Measurements from ENCODE around the gene SDHD. TPM values are rescaled to one million over a fixed set of nuclear protein-coding genes. Genes with fewer than 3 reads are reported as not detected.

The SDHD gene
- total RNA-seq, 1 donor from 2014 or later, result 47.3 TPM

DNA sequence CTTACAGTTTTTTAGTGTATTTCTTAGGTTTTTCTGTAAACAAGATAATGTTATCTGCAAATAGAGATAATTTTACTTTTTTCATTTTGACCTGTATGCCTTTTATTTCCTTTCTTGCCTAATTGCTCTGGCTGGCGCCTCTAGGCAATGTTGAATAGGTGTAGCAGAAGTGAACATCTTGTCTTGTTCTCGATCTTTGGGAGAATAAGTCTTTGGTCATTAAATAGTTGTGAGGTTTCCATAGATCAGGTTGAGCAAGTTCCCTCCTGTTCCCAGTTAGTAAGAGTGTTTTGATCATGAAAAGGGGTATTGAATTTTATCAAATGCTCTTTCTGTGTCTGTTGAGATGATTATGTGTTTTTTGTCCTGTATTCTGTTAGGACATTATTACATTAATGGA lies 36.9 kb upstream of the SDHD start:
- no peaks in the 10 kb centered on the region for H3K4me1 Mint-ChIP-seq
- no peak overlapping the region for H3K4me3 Mint-ChIP-seq

GRCh38 chr11:112050721-112051120 lies 36.0 kb upstream of the SDHD start:
- Mint-ChIP-seq H3K27me3 (ENCODE audit: low read depth) (no peaks in the 10 kb centered on the region), H3K9me3 (peaks cover 12% of the 10 kb centered on the region), H3K36me3 (peaks cover 73% of the 10 kb centered on the region)

More for the DNA sequence above, 36.9 kb upstream of the SDHD start:
- TF ChIP-seq CTCF (IDR thresholded peaks at IDR 0.05; ENCODE audit: unreplicated experiment), result no peak
- DNase-seq (ENCODE audit: low spot score in 2 of 2, unreplicated experiment in 2 of 2), result no peak
- Mint-ChIP-seq H3K9me3 (peaks cover 12% of the 10 kb centered on the region), H3K36me3 (peaks cover 76% of the 10 kb centered on the region), H3K27ac (no peak overlapping the region), H3K27me3 (ENCODE audit: low read depth) (no peaks in the 10 kb centered on the region)

DNA sequence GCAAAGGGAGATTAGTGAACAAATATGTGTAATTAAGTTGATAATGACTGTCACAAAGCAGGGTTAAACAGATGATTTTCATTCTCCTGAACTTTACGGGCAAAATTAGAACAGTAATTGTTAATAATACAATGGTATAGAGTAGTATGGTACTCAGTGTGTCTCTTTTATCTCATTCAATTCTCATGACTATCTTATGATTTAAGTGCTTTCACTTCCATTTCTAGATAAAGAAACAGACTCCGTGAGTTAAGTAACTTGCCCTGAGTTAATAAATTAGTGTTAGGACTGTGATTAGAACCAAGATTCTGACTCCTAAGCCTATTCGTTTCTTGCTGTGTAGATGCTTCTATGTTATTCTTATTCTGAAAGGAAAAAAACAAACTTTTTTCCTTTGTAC lies 34.9 kb upstream of the SDHD start:
- DNase-seq (ENCODE audit: low spot score in 2 of 2, unreplicated experiment in 2 of 2), result no peak
- TF ChIP-seq CTCF (IDR thresholded peaks at IDR 0.05; ENCODE audit: unreplicated experiment), result no peak
- H3K27me3 Mint-ChIP-seq (ENCODE audit: low read depth), result no peaks in the 10 kb centered on the region
- H3K4me3 Mint-ChIP-seq, result no peak overlapping the region
- no peak overlapping the region for H3K27ac Mint-ChIP-seq
- no peaks in the 10 kb centered on the region for H3K4me1 Mint-ChIP-seq
- peaks cover 12% of the 10 kb centered on the region for H3K9me3 Mint-ChIP-seq
- H3K36me3 Mint-ChIP-seq, result peaks cover 70% of the 10 kb centered on the region

More at GRCh38 chr11:112050721-112051120, 36.0 kb upstream of the SDHD start:
- DNase-seq (ENCODE audit: low spot score in 2 of 2, unreplicated experiment in 2 of 2), result no peak
- no peak overlapping the region for H3K4me3 Mint-ChIP-seq
- TF ChIP-seq CTCF (IDR thresholded peaks at IDR 0.05; ENCODE audit: unreplicated experiment), result no peak
- no peak overlapping the region for H3K27ac Mint-ChIP-seq
- H3K4me1 Mint-ChIP-seq, result no peaks in the 10 kb centered on the region

- TF ChIP-seq CTCF (IDR thresholded peaks at IDR 0.05; ENCODE audit: unreplicated experiment), result no peak
- Mint-ChIP-seq H3K36me3 (peaks cover 39% of the 10 kb centered on the region), H3K27me3 (ENCODE audit: low read depth) (no peaks in the 10 kb centered on the region)
Measured at GRCh38 chr11:112057170-112057569, 29.5 kb upstream of the SDHD start.

GRCh38 chr11:112058103-112058502 lies 28.6 kb upstream of the SDHD start:
- peaks cover 33% of the 10 kb centered on the region for H3K36me3 Mint-ChIP-seq
- no peaks in the 10 kb centered on the region for H3K4me1 Mint-ChIP-seq
- no peak for DNase-seq (ENCODE audit: low spot score in 2 of 2, unreplicated experiment in 2 of 2)
- H3K4me3 Mint-ChIP-seq, result no peak overlapping the region
- no peak overlapping the region for H3K27ac Mint-ChIP-seq
- H3K27me3 Mint-ChIP-seq (ENCODE audit: low read depth), result no peaks in the 10 kb centered on the region
- no peaks in the 10 kb centered on the region for H3K9me3 Mint-ChIP-seq
- no peak for TF ChIP-seq CTCF (IDR thresholded peaks at IDR 0.05; ENCODE audit: unreplicated experiment)

More at GRCh38 chr11:112057170-112057569, 29.5 kb upstream of the SDHD start:
- no peaks in the 10 kb centered on the region for H3K4me1 Mint-ChIP-seq
- H3K4me3 Mint-ChIP-seq, result no peak overlapping the region
- no peaks in the 10 kb centered on the region for H3K9me3 Mint-ChIP-seq
- no peak for DNase-seq (ENCODE audit: low spot score in 2 of 2, unreplicated experiment in 2 of 2)
- H3K27ac Mint-ChIP-seq, result no peak overlapping the region

- no peaks in the 10 kb centered on the region for H3K9me3 Mint-ChIP-seq
- no peak for DNase-seq (ENCODE audit: low spot score in 2 of 2, unreplicated experiment in 2 of 2)
- H3K27ac Mint-ChIP-seq, result no peak overlapping the region
- H3K4me1 Mint-ChIP-seq, result no peaks in the 10 kb centered on the region
- no peak for TF ChIP-seq CTCF (IDR thresholded peaks at IDR 0.05; ENCODE audit: unreplicated experiment)
- H3K27me3 Mint-ChIP-seq (ENCODE audit: low read depth), result no peaks in the 10 kb centered on the region
- H3K4me3 Mint-ChIP-seq, result no peak overlapping the region
- peaks cover 7% of the 10 kb centered on the region for H3K36me3 Mint-ChIP-seq
Measured at GRCh38 chr11:112062923-112063322, 23.8 kb upstream of the SDHD start.

All from mesothelial cell of epicardium (in vitro differentiated cells).